Stimulated activated CD4-positive, alpha-beta T cell treated with anti-CD3 and anti-CD28 coated beads, TNF-alpha, amount 100 ng/mL, for 48 hours (primary cell): ENCODE data around the gene CANT1.
A peak's percentile ranks its signal among the peaks of the same experiment; 100 is the strongest.
"Not testable (repeated sequence)": the region's sequence is repeated elsewhere in the genome, so short reads cannot be mapped to it uniquely, and the experiment has no call there.

Experiments
- DNase-seq, 3 donors: peaks; one replicate each; pipeline ENCODE4 v3.0.0-alpha.2; 2020; ENCODE audit warnings: low read depth in 3 of 3

Gene CANT1

DNA sequence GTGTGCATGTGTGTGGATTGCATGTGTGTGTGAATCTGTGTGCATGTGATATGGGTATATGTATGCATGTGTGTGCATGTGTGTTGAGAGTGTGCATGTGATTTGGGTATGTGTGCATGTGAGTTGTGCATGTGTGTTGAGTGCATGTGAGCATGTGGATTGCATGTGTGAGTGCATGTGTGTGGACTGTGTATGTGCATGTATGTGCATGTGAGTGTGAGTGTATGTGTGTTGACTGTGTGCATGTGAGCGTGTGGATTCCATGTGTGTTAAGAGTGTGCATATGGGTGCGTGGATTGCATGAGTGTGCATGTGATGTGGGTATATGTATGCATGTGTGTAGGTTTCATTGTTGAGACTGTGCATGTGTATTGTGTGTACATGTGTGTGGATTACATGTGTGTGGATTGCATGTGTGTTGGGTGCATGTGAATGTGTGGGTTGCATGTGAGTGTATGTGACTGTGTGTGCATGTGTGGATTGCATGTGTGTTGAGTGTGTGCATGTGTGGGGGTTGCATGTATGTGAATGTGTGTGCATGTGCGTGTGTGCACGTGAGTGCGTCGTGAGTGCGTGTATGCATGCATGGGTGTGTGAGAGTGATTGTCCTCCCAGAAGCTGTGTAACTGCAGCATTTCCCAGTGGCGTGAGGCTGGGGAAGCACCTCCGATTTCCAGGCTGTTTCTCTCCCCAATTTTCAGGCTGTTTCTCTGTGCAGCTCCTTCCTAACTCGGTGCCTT, 33.8 kb upstream of the CANT1 start:
- no peak for DNase-seq

DNA sequence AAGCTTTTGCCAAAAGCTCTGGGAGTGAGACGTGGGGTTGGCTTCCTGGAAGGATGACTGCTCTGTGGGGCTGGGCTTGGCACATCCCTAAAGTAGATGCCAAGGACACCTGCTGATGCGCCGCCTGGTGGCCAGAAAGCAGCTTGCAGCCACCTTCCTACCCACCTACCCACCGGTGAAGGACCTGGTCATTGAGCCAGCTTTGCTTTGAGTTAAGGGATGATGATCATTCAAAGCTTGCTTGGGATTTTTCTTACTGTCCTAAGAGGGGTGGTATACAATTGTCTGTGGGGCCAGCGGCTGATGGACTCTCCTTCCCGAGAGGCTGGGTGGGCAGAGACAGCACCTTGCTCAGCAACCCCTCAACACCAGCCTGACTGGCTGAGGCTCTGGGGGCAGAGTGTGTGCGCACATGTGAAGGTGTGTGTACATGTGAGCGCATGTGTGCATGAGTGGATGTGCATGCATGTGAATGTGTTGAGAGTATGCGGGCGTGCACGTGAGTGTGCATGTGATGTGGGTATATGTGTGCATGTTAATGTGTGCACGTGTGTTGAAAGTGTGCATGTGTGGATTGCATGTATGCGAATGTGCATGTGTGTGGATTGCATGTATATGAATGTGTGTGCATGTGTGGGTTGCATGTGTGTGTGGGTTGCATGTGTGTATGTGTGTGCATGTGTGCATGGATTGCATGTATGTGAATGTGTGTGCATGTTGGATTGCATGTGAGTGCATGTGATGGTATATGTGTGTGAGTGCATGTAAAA, 33.0 kb upstream of the CANT1 start:
- peak; percentile 34 to 66 (median 53) for DNase-seq

DNA sequence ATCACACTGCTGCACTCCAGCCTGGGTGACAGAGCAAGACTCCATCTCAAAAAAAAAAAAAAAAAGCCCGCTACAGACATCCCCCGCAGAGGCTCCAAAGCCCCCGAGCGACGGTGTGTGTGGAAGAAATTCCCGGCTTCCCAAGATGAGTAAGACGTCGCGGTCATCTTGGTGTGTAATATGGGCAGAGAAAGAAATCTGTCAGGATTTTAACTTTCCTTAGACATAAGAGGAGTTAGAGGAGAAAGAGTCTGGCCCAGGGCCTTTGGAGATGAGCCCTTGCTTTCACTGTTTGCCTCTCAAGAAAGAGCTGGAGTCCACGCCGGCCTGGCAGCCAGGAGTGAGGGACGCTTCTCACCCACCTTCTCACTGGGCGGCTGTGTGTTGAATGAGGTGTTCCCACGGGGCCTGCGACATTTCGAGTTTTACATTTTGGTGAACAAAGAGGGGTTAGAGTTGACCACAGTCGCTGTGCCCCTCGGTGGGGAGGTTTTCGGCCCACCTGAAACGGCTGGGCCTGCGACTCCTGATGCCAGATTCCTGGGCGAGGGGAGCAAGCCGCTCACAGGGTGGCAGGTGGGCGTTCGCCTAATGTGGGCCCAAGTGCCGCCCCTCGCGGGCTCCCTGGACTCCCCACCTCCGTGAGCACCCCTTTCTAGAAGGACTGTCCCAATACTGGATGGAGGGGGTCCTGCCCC, 32.3 kb upstream of the CANT1 start:
- no peak for DNase-seq

GRCh38 chr17:79041041-79041570, 31.5 kb upstream of the CANT1 start:
- DNase-seq, result no peak

GRCh38 chr17:79039886-79040285, 30.3 kb upstream of the CANT1 start:
- no peak for DNase-seq

DNA sequence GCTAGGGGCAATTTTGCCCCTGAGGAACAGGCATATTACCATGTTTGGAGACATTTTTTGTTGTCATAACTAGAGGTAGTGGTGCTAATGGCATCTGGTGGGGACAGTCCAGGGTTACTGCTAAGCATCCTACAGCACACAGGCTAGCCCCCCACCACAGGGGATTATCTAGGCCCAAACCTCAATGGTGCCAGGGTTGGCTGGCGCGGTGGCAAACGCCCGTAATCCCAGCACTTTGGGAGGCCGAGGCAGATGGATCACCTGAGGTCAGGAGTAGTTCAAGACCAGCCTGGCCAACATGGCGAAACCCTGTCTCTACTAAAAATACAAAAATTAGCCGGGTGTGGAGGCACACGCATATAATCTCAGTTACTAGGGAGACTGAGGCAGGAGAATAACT, 29.6 kb upstream of the CANT1 start:
- no peak for DNase-seq

- no peak for DNase-seq
These were observed 29.1 kb upstream of the CANT1 start for GRCh38 chr17:79038545-79039135.

GRCh38 chr17:79036596-79036995, 27.0 kb upstream of the CANT1 start:
- DNase-seq, result no peak

- DNase-seq, result no peak
These were observed 26.6 kb upstream of the CANT1 start for GRCh38 chr17:79036181-79036580.

DNA sequence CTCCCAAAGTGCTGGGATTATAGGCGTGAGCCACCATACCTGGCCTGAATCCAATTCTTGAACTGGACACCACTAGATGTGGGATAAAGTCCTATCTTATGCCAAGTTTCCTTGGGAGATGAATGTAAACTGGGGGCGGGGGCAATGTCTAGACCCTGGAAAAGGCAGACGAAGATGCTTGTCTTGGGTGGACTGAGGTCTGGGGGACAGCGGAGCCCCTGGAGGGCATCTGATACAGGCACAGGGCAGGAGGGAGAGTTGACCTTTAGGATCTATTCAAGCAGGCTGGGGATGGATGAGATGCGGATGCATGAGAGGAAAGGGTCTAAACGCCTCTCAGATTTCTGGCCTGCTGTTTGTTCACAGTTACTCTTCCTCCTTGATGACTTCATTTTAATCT, 26.1 kb upstream of the CANT1 start:
- DNase-seq, result no peak

- DNase-seq, result no peak
These were observed 25.4 kb upstream of the CANT1 start for GRCh38 chr17:79034931-79035485.

DNA sequence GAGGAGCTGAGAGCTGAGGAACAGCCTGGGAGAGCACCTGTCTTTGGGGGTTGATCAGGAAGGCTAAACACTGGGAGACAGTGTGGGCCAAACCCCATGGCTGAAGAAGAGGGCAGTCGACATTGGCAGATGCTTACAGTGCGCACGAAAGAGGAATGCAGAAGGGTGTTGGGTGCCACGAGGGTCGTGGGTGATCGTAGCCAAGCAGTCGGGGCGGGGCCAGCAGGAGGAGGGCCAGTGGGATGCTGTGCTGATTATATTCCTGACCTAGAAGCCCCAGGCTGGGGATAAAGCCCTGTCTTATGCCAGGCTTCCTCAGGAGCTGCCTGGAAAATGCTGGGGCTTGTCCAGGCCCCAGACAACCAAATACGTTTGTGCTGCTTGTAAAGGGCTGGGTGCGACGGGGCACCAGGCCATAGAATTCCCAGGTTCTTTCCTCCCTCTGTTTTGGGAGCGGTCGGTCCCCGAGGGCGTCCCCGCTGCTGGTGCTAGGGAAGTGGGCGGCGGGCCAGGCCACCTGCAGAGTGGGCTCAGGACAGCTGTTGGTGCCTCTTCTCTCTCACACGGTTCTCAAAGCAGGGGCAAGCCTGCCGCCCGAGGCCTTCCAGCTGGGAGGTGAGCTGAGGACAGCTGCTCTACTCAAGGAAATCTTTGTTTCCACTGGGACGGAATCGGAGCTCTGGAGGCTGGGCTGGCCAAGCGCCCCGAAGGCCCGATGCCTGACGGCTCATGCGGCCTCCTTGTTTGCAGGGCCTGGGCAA, 24.4 kb upstream of the CANT1 start:
- no peak for DNase-seq

- no peak for DNase-seq
These were observed 23.6 kb upstream of the CANT1 start for GRCh38 chr17:79033046-79033616.

DNA sequence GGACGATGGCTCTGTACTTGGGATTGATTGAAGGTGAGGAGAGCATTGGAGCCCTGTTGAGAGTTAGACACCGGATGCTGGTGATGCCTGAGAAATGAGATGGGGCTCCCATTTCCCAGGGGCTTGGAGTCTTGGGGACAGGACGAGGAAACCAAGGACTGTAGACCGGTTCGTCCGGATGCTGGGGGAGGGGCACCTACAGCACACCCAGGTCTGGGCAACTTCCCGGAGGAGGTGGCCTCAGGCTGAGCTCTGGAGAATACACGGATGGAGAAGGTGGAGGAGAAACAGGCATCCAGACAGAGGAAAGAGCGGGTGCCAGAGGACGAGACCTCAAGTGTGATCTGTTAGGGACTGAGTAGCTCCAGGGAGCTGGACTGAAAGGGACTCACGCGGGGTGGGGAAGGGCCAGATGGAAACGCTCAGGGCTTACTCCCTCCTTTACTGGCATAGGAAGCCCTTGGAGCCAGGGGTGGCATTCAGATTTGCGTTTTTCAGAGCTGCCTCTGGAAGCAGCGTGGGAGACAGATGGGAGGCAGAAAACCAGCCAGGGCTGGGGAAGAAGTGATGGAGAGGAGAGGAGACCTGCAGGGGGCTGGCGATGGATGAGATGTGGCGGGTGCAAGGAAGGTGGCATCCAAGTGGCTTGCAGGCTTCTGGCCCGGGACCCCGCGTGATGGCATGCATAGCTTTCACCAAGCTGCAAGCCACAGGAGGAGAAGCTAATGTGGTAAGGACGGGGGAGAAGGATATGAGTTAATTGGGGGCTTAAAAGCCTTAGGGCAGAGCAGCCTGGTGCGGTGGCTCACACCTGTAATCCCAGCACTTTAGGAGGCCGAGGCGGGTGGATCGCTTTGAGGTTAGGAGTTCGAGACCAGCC, 22.7 kb upstream of the CANT1 start:
- DNase-seq, result no peak

- DNase-seq, result not testable (repeated sequence)
These were observed 21.1 kb upstream of the CANT1 start for GRCh38 chr17:79030636-79031035.

DNA sequence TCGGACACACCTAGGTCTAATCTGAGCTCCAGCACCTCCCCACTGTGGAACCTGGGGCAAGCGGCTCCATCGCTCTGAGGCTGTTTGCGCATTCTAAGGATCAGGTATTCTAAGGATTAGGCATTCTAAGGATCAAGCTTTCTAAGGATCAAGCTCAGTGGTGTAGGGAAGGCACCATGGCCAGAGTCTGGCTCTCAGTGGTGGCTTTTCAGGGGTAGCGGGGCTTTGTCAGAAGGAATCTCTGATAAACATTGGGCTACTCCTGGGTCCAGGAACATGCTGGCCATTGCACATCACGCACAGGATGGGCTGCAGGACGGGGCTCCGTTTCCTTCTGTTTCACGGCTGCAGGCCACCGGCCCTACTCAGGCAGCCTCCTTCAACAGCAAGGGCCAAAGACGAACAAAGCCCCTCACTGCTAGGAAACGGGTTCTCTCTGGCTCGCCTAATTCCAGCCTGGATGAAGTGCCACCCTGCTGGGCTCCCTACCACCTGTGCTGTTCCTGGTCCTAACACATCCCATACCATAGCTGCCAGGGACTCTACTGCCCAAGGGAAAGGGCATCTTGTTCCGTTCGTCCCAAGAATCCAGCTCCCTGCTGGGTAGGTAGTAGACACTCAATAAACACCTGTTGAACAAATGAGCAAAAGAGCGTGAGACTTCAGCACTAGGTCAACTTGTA, 19.9 kb upstream of the CANT1 start:
- DNase-seq, result no peak

GRCh38 chr17:79028496-79029326, 19.1 kb upstream of the CANT1 start:
- DNase-seq, result no peak

DNA sequence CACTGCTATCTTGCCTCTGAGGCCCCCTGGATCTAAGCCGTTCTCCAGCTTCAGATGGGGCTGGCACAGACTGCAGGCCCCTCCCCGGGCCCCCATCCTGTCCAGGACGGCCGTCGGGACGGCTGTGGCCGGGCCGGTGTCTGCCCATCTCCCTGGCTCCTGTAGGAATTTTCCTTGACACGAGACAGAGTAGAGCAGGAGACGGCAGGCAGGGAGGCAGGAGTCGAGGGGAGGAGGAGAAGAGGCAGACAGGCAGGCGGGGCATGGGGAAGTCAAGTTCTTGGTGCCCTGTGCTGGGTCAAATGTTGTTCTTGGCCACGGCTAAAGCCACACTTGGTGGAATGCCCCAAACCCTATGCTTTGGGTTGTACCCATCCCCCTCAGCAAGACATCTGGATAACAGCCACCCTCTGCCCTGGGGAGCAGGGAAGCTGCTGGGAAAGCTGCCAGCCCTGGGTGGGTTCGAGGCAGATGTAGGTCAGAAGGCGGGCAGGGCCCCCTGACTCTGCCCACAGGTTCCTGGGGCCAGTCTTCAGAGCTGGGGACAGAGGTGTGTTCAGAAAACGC, 18.4 kb upstream of the CANT1 start:
- no peak for DNase-seq
